PC-9 (cell line): ENCODE results near the gene MKS1. TPM values are rescaled to one million over a fixed set of nuclear protein-coding genes. Genes with fewer than 3 reads are reported as not detected.

ENCODE experiments used
- BruUV-seq: library from RNA; stranded (reverse); fragments of 400-500 nt; replicated peaks from 2 replicates; lab custom pipeline; 2021; lab: Mats Ljungman, UMichigan
- CTCF ChIA-PET: fragments of 300-600 bp; sonication (Branson Sonifier 250); formaldehyde crosslinking; loops from one replicate; lab custom pipeline; 2022; ENCODE audit warnings: antibody characterized with exemption; lab: Charles Lee
- POLR2A ChIA-PET: fragments of 300-600 bp; sonication (Branson Sonifier 250); formaldehyde crosslinking; loops from one replicate; lab custom pipeline; 2022; ENCODE audit warnings: antibody characterized with exemption; ENCODE audit not compliant: unreplicated experiment; lab: Charles Lee
- DNase-seq, 2 experiments: peaks; one replicate each; pipeline versions ENCODE4 v3.0.0 to v3.0.0-alpha.2; 2015 to 2022; ENCODE audit warnings: mixed read lengths in 1 of 2
- H2AFZ ChIP-seq: fragments of 200-600 bp; sonication (generic); 2 replicates; pipeline ENCODE4 v1.8.1; 2017; ENCODE audit warnings: antibody characterized with exemption
- H3F3A ChIP-seq: fragments of 200-600 bp; sonication (generic); 2 replicates; pipeline ENCODE4 v1.8.1; 2017; ENCODE audit warnings: antibody characterized with exemption, mild to moderate bottlenecking, low read depth; ENCODE audit not compliant: insufficient read depth
- H3K27ac ChIP-seq: fragments of 200-600 bp; sonication (generic); 2 replicates; pipeline ENCODE4 v1.6.1; 2016; ENCODE audit warnings: mixed run types
- H3K27me3 ChIP-seq: fragments of 200-600 bp; sonication (generic); 2 replicates; pipeline ENCODE4 v1.6.1; 2016; ENCODE audit warnings: low read depth, mixed run types; ENCODE audit not compliant: insufficient read depth
- H3K36me3 ChIP-seq: fragments of 200-600 bp; sonication (generic); 2 replicates; pipeline ENCODE4 v1.6.1; 2016; ENCODE audit warnings: low read depth, mixed run types
- H3K4me1 ChIP-seq: fragments of 200-600 bp; sonication (generic); replicated peaks from 2 replicates; pipeline ENCODE4 v1.6.1; 2016; ENCODE audit warnings: mixed run types; ENCODE audit not compliant: insufficient read depth
- H3K4me2 ChIP-seq: fragments of 200-600 bp; sonication (generic); 2 replicates; pipeline ENCODE4 v1.6.1; 2017; ENCODE audit warnings: mixed run types
- H3K4me3 ChIP-seq: fragments of 200-600 bp; sonication (generic); 2 replicates; pipeline ENCODE4 v1.6.1; 2016; ENCODE audit warnings: mixed run types
- H3K79me2 ChIP-seq: fragments of 200-600 bp; sonication (generic); 2 replicates; pipeline ENCODE4 v1.6.1; 2017; ENCODE audit warnings: low read depth, mixed run types
- H3K9me2 ChIP-seq: fragments of 200-600 bp; sonication (generic); 2 replicates; pipeline ENCODE4 v1.8.1; 2017; ENCODE audit warnings: mild to moderate bottlenecking; ENCODE audit not compliant: insufficient read depth
- H3K9me3 ChIP-seq: fragments of 200-600 bp; sonication (generic); 2 replicates; pipeline ENCODE4 v1.8.1; 2016; ENCODE audit warnings: low read depth; ENCODE audit not compliant: insufficient read depth
- H4K20me1 ChIP-seq: fragments of 200-600 bp; sonication (generic); 2 replicates; pipeline ENCODE4 v1.8.1; 2017; ENCODE audit not compliant: insufficient read depth
- EZH2 ChIP-seq: fragments of 200-600 bp; sonication (generic); IDR thresholded peaks from 2 replicates; pipeline ENCODE4 v1.8.0; 2017; ENCODE audit warnings: antibody characterized with exemption, low read depth
- intact Hi-C: fragments of 100-400 bp; cut with micrococcal nuclease; formaldehyde crosslinking; loops from one replicate; pipeline ENCODE4 v1.10.0; 2022; ENCODE audit not compliant: unreplicated experiment
- total RNA-seq: library from RNA; stranded (reverse); gene quantifications from 2 replicates; pipeline ENCODE4 v1.2.3, GENCODE V29; 2021
- TF ChIP-seq, protein P1 (sequence below): fragments of 200-600 bp; sonication (generic); conservative IDR thresholded peaks from 2 replicates; pipeline ENCODE4 v1.6.1; 2017; ENCODE audit warnings: mixed run types, antibody characterized with exemption, mild to moderate bottlenecking, moderate library complexity

The MKS1 gene
- total RNA-seq, 1 experiment from 2014 or later = 28.6 TPM

DNA sequence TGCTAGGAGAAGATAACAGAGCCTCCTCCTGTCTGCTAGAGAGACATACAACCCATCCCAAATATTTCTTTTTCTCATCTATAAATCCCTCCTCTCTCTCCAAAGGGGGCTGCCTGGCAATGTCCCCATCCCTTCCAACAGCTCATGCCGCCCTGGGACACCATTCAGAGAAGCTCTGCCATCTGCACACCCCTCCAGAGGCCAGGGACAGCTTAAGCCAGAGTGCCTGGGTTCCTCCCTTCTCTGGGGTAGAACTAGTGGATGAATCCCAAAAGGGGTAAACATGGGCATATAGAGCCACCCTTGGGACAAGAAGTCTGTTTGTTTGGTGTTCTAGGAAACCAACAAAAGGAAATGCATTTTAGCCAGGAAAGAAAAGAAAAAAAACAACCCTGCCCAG is 16.8 kb upstream of the MKS1 start:
- H3K9me2 ChIP-seq = 0 out of 2 replicates have a peak, but pooled peaks cover 6% of the 10 kb centered on the region
- intact Hi-C loops = loop anchor here (5.0 kb wide), 1 partner anchor 521 kb away; the partner anchor contains the start of gene PPM1E
- DNase-seq = no peak
- no peak overlapping the region for H2AFZ ChIP-seq
- no peaks in the 10 kb centered on the region for H4K20me1 ChIP-seq
- H3K36me3 ChIP-seq = no peaks in the 10 kb centered on the region
- no peaks in the 10 kb centered on the region for H3K79me2 ChIP-seq
- H3K4me1 ChIP-seq = no peaks in the 10 kb centered on the region
- ChIA-PET CTCF (interaction anchor here (0.7 kb wide), 1 partner anchor 582 kb away, joined by 5 read pairs; no protein-coding TSS in a partner anchor), POLR2A (no interaction called here)
- no TSS peak for BruUV-seq
- no peak overlapping the region for H3K4me2 ChIP-seq
- no peak overlapping the region for H3K4me3 ChIP-seq
- H3K27ac ChIP-seq = no peak overlapping the region
- H3K9me3 ChIP-seq = no peaks in the 10 kb centered on the region
- H3K27me3 ChIP-seq = peaks cover 91% of the 10 kb centered on the region
- TF ChIP-seq, protein P1, sequence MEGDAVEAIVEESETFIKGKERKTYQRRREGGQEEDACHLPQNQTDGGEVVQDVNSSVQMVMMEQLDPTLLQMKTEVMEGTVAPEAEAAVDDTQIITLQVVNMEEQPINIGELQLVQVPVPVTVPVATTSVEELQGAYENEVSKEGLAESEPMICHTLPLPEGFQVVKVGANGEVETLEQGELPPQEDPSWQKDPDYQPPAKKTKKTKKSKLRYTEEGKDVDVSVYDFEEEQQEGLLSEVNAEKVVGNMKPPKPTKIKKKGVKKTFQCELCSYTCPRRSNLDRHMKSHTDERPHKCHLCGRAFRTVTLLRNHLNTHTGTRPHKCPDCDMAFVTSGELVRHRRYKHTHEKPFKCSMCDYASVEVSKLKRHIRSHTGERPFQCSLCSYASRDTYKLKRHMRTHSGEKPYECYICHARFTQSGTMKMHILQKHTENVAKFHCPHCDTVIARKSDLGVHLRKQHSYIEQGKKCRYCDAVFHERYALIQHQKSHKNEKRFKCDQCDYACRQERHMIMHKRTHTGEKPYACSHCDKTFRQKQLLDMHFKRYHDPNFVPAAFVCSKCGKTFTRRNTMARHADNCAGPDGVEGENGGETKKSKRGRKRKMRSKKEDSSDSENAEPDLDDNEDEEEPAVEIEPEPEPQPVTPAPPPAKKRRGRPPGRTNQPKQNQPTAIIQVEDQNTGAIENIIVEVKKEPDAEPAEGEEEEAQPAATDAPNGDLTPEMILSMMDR = no peak
- no peak for TF ChIP-seq EZH2
- no peaks in the 10 kb centered on the region for H3F3A ChIP-seq

DNA sequence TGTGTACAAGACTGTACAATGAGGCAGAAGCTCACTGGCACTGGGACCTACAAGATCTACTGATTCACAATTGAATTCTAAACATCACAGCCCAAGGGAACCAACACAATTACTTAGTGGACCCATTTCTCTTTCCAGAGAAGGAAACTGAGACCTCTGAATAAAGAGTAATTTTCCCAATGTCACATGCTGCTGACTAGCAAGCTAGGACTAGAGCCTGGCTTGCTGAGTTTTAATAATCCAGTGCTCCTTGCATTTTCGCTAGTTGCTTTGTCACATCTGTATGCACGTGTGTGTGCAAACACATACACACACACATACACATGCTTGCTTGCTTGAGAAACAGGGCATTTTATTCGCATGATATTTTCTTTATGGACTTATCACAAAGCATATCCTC is 15.5 kb upstream of the MKS1 start:
- no peak overlapping the region for H2AFZ ChIP-seq
- H3K27me3 ChIP-seq = peaks cover 78% of the 10 kb centered on the region
- H3F3A ChIP-seq = no peaks in the 10 kb centered on the region
- 0 out of 2 replicates have a peak, but pooled peaks cover 6% of the 10 kb centered on the region for H3K9me2 ChIP-seq
- H3K36me3 ChIP-seq = no peaks in the 10 kb centered on the region
- H3K4me1 ChIP-seq = no peaks in the 10 kb centered on the region
- BruUV-seq = no TSS peak
- ChIA-PET POLR2A (no interaction called here), CTCF (no interaction called here)
- no peaks in the 10 kb centered on the region for H3K9me3 ChIP-seq
- intact Hi-C loops = no loop called here
- DNase-seq = no peak
- no peaks in the 10 kb centered on the region for H4K20me1 ChIP-seq
- no peak overlapping the region for H3K4me2 ChIP-seq
- H3K79me2 ChIP-seq = no peaks in the 10 kb centered on the region
- no peak overlapping the region for H3K4me3 ChIP-seq
- no peak for TF ChIP-seq EZH2
- TF ChIP-seq, protein P1 = no peak
- no peak overlapping the region for H3K27ac ChIP-seq

DNA sequence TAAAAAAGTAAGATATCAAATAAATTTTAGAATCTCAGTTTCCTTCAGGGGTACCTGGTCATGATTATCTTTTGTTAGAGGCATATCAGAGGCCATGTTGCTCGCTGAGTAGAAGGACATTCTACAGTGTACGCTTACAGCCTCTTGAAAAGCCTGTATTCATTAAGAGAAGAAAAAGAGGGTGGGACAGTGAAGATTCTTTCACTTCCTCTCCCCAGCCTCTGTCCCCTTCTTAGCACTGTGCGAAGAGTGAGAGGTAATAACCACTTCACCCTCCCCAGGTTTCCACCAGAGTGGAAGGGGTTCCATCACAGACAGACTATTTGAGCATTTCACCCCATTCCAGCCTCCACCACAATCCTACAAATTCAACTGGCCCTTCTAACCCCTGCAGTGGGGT is 14.5 kb upstream of the MKS1 start:
- Histone ChIP-seq H3K36me3 (no peaks in the 10 kb centered on the region), H3F3A (no peaks in the 10 kb centered on the region), H4K20me1 (no peaks in the 10 kb centered on the region), H3K9me3 (no peaks in the 10 kb centered on the region), H3K4me3 (no peak overlapping the region), H2AFZ (no peak overlapping the region), H3K27me3 (peaks cover 74% of the 10 kb centered on the region), H3K4me1 (no peaks in the 10 kb centered on the region), H3K27ac (no peak overlapping the region), H3K4me2 (no peak overlapping the region), H3K79me2 (no peaks in the 10 kb centered on the region), H3K9me2 (0 out of 2 replicates have a peak, but pooled peaks cover 6% of the 10 kb centered on the region)
- intact Hi-C loops = no loop called here
- BruUV-seq = no TSS peak
- DNase-seq = no peak
- ChIA-PET CTCF (no interaction called here), POLR2A (no interaction called here)
- TF ChIP-seq, protein P1 = no peak
- no peak for TF ChIP-seq EZH2
